HG03095 (cell line): ENCODE data around the gene RBPJ.
"Not testable (repeated sequence)": the region's sequence is repeated elsewhere in the genome, so short reads cannot be mapped to it uniquely, and the experiment has no call there.

Experiments
- ATAC-seq: cut with Tn5 transposase; IDR thresholded peaks from one replicate; pipeline ENCODE4 v1.9.1; 2021; ENCODE audit warnings: moderate library complexity; ENCODE audit not compliant: unreplicated experiment

Gene RBPJ

GRCh38 chr4:26369581-26369980, 48.8 kb downstream of the RBPJ start:
- no peak for ATAC-seq

- ATAC-seq = no peak
Measured at GRCh38 chr4:26372076-26372475, 51.3 kb downstream of the RBPJ start.

- peak; percentile 86 for ATAC-seq
Measured at GRCh38 chr4:26372525-26373172, 51.8 kb downstream of the RBPJ start.

GRCh38 chr4:26375551-26375950, 54.7 kb downstream of the RBPJ start:
- ATAC-seq = no peak

- no peak for ATAC-seq
Measured at GRCh38 chr4:26377328-26378311, 56.8 kb downstream of the RBPJ start.

- no peak for ATAC-seq
Measured at GRCh38 chr4:26379837-26380236, 59.0 kb downstream of the RBPJ start.

- no peak for ATAC-seq
Measured at GRCh38 chr4:26380740-26381139, 59.9 kb downstream of the RBPJ start.

- no peak for ATAC-seq
Measured at GRCh38 chr4:26384380-26385057, 63.7 kb downstream of the RBPJ start.

- no peak for ATAC-seq
Measured at GRCh38 chr4:26385690-26386089, 64.9 kb downstream of the RBPJ start.

- no peak for ATAC-seq
Measured at GRCh38 chr4:26386386-26386785, 65.6 kb downstream of the RBPJ start.

- ATAC-seq = no peak
Measured at GRCh38 chr4:26388671-26389070, 67.9 kb downstream of the RBPJ start.

GRCh38 chr4:26397086-26397485, 76.3 kb downstream of the RBPJ start:
- ATAC-seq = no peak

- ATAC-seq = no peak
Measured at GRCh38 chr4:26400132-26400531, 79.3 kb downstream of the RBPJ start.

- not testable (repeated sequence) for ATAC-seq
Measured at GRCh38 chr4:26402017-26402416, 81.2 kb downstream of the RBPJ start.

GRCh38 chr4:26402458-26402857, 81.6 kb downstream of the RBPJ start:
- peak; percentile 68 for ATAC-seq

- ATAC-seq = no peak
Measured at GRCh38 chr4:26404743-26405206, 84.0 kb downstream of the RBPJ start.

- no peak for ATAC-seq
Measured at GRCh38 chr4:26406346-26406975, 85.6 kb downstream of the RBPJ start.

GRCh38 chr4:26407476-26407875, 86.7 kb downstream of the RBPJ start:
- ATAC-seq = no peak

GRCh38 chr4:26410385-26411293, 89.8 kb downstream of the RBPJ start:
- peak; percentile 76 for ATAC-seq
